Skin of body (tissue), 2 donors: ENCODE measurements around the gene UGT1A8. TPM values are rescaled to one million over a fixed set of nuclear protein-coding genes. Genes with fewer than 3 reads are reported as not detected.

Experiments
- DNase-seq: peaks from one replicate; lab custom pipeline; 2025; lab: John Stamatoyannopoulos, UW
- total RNA-seq: library from RNA; depleted of rRNA; stranded (reverse); fragments of >200 nt; gene quantifications from one replicate; pipeline ENCODE4 v1.2.3, GENCODE V29; 2014

UGT1A8 gene
- total RNA-seq, 1 donor from 2014 or later, result not detected

- DNase-seq, result no peak
These were observed 201.5 kb downstream of the UGT1A8 start for GRCh38 chr2:233818639-233819621.

GRCh38 chr2:233819884-233820773, 202.7 kb downstream of the UGT1A8 start:
- no peak for DNase-seq

GRCh38 chr2:233820774-233821105, 203.3 kb downstream of the UGT1A8 start:
- DNase-seq, result no peak

- DNase-seq, result no peak
These were observed 203.8 kb downstream of the UGT1A8 start for GRCh38 chr2:233821196-233821595.

GRCh38 chr2:233821709-233822100, 204.3 kb downstream of the UGT1A8 start:
- no peak for DNase-seq

GRCh38 chr2:233822101-233822771, 204.8 kb downstream of the UGT1A8 start:
- DNase-seq, result no peak

Other genes starting within 250 kb of the UGT1A8 start
- gene USP40, start 50.9 kb upstream of the UGT1A8 start, total RNA-seq, result 32.1 TPM
- gene UGT1A10, start 18.8 kb downstream of the UGT1A8 start, total RNA-seq, result not detected
- not detected for gene UGT1A9, start 54.3 kb downstream of the UGT1A8 start, total RNA-seq
- gene UGT1A7, start 64.3 kb downstream of the UGT1A8 start, total RNA-seq, result 0.30 TPM
- 3.0 TPM for gene UGT1A6, start 75.3 kb downstream of the UGT1A8 start, total RNA-seq
- not detected for gene UGT1A5, start 95.3 kb downstream of the UGT1A8 start, total RNA-seq
- gene UGT1A4, start 101.1 kb downstream of the UGT1A8 start, total RNA-seq, result not detected
- not detected for gene UGT1A3, start 111.4 kb downstream of the UGT1A8 start, total RNA-seq
- gene UGT1A1, start 142.6 kb downstream of the UGT1A8 start, total RNA-seq, result 0.10 TPM
- gene MROH2A, start 160.7 kb downstream of the UGT1A8 start, total RNA-seq, result 0.49 TPM
- 6.6 TPM for gene HJURP, start 236.9 kb downstream of the UGT1A8 start, total RNA-seq